Retina (tissue), 1 donor: Measurements from ENCODE around the gene GUCY1A1.

Experiments
- DNase-seq: peaks from one replicate; pipeline ENCODE4 v3.0.0-alpha.2; 2016

GUCY1A1 gene

GRCh38 chr4:155659176-155659575 is 7.5 kb upstream of the GUCY1A1 start:
- no peak for DNase-seq

GRCh38 chr4:155660436-155660835 is 6.2 kb upstream of the GUCY1A1 start:
- DNase-seq: no peak

GRCh38 chr4:155665054-155665453 is 1.6 kb upstream of the GUCY1A1 start:
- no peak for DNase-seq

- peak; percentile 93 for DNase-seq
These were observed 547 bp downstream of the GUCY1A1 start for GRCh38 chr4:155667222-155667567.

DNA sequence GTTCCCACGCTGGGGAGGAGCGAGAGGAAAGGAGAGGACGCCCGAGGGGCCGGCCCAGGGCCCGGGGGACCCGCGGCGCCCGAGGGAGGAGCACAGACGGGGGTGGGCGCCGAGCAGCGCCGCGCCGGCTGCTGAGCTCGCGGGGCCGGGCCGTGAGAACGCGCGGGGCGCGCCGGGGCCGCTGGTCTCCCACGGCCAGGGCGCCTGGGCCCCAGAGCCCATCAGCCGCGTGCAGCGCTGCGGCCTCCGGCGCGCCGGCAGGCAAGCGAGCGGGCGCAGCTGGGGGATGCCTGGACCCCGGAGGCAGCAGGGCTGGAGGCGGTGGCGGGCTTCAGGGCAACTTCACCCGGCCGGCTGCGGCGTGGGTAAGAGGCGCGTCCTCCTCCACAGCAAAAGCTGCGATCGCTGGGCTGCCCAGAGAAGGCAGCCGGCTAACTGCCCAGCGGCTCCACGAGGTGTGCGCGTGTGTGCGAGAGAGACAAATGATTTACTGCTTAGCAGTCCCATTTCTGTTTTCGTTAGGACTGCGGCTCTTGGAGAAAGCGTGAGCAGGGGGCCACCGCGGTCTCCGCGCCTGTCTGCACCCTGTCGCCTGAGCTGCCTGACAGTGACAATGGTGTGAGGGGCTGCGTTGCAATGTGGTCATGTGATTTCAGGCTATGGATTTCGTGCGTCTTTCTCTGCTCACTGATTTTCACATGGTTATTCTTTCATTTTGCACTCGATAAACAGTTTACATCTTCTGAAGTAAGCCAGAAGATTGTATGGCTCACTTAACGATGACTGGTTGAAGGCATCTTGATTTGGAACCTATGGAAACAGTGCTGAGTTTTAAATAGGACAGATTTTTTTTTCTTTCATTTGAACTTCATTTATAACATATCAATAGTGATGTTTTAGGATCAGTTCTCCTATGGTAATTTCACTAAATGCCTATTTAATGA is 1.2 kb downstream of the GUCY1A1 start:
- DNase-seq: peak; percentile 92

DNA sequence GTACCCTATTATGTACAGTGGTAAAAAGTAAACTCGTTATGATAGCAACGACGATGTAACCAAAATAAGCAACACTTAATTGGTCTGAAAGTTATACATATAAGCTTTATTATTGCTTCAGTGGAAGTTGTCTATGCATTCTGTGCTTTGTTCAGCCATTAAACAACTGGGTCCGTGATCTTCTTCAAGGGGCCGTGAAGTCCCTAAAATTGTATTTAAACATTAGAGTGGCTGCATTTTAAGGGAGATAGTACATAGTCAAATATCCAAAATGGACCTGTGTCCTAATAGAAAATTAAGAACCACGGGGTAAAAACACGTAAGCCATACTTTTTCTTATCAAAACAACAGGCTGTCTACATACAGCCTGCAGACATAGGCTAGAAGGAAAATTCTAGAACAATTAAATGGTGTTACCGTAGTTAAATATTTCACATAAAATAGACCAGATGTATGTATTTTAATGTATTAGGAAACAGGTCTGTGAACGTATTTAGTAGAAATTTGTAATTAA is 2.1 kb downstream of the GUCY1A1 start:
- no peak for DNase-seq

GRCh38 chr4:155672342-155672741 is 5.7 kb downstream of the GUCY1A1 start:
- no peak for DNase-seq

GRCh38 chr4:155673453-155673979 is 6.9 kb downstream of the GUCY1A1 start:
- DNase-seq: no peak

- no peak for DNase-seq
These were observed 8.0 kb downstream of the GUCY1A1 start for GRCh38 chr4:155674669-155675071.

GRCh38 chr4:155675709-155676429 is 9.2 kb downstream of the GUCY1A1 start:
- no peak for DNase-seq

DNA sequence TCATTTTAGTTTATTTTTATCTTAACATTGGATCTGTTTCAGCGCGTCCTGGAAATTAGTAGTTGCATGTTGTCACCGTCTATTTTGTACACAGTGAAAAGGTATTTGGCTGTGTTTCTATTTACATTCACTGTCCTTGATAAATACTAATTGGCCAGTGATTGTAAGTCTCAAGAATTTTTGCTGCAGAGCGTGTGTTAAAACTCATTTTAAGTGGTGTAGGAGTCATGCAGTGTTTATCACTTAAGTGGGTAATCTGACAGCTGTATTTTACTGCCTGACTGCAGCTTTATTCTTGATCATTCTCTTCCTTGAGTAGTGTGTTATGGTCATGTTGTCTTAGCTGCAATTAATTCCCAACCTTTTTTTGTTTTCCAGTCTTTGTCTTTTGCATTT is 9.8 kb downstream of the GUCY1A1 start:
- DNase-seq: no peak

GRCh38 chr4:155678011-155678410 is 11.4 kb downstream of the GUCY1A1 start:
- no peak for DNase-seq

DNA sequence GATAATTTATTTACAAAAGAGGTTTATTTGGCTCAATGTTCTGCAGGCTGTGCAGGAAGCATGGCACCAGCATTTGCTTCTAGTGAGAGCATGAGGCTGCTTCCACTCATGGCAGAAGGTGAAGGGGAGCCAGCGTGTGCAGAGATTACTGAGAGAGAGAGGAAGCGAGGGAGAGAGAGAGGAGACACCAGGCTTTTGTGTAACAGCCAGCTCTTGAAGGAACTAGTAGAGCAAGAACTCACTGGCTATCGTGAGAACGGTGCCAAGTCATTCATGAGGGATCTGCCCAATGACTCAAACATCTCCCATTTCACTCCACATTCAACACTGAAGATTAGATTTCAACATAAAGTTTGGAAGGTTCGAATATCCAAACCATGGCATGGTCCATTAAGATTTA is 12.7 kb downstream of the GUCY1A1 start:
- DNase-seq: no peak

DNA sequence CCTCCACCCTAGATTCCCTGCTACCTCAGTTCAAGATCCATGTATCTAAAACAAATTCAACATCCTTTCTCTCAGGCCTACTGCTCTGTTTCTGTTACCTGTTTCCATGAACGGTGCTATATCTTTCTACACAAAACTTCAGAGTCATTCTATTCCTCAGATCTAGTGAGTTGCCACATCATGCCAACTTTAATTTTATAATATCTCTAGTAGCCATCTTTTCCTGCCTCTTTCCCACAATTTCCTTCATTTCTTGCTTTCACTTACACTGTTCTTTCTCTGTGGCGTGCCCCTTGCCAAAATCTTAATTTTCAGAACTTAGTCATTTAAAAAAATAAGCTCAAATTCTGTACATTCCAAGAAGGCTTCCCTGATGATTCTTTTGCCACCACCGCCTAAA is 15.2 kb downstream of the GUCY1A1 start:
- no peak for DNase-seq

DNA sequence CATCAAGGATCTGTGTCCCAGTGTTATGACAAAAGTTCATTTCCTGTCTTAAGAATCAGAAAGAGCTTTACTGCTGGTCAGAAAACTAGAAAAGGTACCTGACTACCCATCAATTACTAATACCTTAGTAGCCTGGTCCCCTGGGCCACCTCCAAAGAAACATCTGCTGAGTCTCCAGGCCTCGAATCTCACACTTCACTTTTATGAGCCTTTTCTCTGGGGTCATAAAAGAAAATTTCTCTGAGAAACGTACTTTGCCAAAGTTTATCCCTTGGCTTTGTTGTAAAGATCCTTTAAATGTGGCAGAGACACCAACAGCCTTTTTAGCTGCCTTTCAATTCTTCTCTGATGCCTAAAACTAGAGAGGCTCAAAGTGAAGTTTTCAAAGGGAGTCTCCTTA is 17.8 kb downstream of the GUCY1A1 start:
- DNase-seq: no peak

- DNase-seq: no peak
These were observed 18.4 kb downstream of the GUCY1A1 start for GRCh38 chr4:155684892-155685541.

GRCh38 chr4:155687380-155687982 is 20.8 kb downstream of the GUCY1A1 start:
- DNase-seq: no peak

DNA sequence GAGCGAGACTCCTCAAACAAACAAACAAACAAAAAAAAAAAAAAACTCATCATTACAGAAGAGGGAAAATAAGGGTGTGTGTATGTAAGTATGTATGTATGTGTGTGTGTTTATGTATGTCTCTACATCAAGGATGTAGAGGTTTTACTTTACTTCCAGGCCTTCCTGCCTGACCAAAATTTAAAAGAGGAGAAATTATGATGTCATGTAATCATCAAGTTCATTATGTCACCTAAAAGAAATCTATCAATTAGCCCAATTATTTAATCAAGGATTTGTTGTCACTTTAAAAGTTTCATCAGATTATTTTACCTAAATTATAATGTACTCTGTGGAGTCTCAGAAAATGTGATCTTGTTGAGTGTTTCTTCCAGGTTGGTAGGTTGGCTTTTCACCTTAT is 21.6 kb downstream of the GUCY1A1 start:
- no peak for DNase-seq

- no peak for DNase-seq
These were observed 22.2 kb downstream of the GUCY1A1 start for GRCh38 chr4:155688860-155689259.

- no peak for DNase-seq
These were observed 23.6 kb downstream of the GUCY1A1 start for GRCh38 chr4:155690044-155690837.

GRCh38 chr4:155692361-155692760 is 25.7 kb downstream of the GUCY1A1 start:
- no peak for DNase-seq
